Measurements from ENCODE around the gene ABCC1.
A peak's percentile ranks its signal among the peaks of the same experiment; 100 is the strongest.

Gene ABCC1

DNA sequence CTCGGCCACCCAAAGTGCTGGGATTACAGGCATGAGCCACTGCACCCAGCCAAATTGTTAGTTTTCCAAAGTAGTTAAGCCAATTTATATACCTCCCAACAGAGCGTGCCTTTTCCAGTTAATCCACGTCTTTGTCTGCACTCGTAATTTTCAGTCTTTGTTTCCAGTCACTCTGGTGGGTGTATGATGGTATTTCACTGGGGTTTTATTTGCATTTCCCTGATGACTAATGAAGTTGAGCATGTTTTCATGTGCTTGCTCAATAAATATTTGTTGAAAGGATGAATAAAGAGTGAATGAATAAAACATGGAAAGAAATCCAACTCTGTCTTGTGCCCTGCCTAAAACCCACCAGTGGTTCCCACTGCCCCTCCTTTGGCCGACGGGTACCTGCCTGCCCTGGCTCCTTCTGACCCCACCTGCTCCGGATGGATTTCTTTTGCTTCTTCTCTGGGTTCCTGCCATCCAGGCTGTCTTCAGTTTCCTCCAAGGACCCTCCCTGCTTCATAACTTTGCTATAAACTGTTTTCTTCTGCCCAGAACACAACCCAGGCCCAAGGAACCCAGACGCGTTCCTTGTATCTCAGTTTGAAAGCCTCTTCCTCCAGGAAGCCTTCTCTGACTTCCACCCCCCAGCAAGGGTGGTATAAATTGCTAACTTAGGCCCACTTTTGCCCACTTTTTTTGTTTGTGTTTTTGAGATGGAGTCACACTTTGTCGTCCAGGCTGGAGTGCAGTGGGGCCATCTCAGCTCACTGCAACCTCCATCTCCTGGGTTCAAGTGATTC, 3.0 kb upstream of the ABCC1 start:
- DNase-seq: no peak

DNA sequence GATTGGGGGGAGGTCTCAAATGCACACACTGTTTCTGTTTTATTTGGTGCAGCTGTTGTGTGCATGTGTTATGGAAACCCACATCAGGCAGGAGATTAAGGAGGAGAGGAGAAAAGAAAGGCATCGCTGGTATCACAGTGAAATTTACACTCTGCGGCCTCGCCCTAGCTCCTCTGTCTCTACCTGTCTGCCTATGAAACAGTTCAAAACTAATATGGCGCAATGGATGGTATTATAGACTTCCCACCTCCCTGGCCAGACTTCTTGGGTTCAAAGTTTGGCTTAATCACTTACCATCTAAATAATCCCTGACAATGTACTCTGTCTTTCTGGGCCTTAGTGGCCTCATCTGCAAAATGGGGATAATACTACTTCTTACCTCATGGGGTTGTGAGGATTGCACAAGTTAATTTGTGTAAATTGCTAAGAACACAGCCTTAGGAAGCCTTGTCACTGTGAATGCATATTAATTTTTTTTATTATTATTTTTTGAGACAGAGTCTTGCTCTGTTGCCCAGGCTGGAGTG, 1.4 kb upstream of the ABCC1 start:
- no peak for DNase-seq

DNA sequence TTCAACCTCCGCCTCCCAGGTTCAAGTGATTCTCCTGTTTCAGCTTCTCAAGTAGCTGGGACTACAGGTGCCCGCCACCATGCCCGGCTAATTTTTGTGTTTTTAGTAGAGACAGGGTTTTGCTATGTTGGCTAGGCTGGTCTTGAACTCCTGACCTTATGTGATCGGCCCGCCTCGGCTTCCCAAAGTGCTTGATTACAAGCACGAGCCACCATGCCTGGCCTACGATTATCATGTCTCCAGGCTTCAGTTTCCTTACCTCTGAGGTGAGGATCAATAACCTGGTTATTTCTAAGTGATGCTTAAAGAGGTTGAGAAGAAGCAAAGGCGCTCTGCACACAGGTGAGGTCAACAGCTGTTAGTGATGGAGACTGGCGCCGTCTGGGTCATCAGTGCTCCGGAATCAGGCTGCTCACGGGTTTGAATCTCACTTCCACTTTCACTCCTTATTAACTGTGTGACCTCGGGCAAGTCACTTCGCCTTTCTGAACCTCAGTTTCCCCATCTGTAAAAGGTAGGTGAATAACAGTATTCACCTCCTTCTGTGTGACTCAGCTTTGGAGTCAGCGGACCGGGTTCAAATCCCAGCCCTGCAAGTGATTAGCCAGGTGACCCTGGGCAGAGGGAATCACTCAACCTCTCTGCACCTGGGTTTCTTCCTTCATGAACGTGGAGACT, 745 bp upstream of the ABCC1 start:
- DNase-seq: no peak

DNA sequence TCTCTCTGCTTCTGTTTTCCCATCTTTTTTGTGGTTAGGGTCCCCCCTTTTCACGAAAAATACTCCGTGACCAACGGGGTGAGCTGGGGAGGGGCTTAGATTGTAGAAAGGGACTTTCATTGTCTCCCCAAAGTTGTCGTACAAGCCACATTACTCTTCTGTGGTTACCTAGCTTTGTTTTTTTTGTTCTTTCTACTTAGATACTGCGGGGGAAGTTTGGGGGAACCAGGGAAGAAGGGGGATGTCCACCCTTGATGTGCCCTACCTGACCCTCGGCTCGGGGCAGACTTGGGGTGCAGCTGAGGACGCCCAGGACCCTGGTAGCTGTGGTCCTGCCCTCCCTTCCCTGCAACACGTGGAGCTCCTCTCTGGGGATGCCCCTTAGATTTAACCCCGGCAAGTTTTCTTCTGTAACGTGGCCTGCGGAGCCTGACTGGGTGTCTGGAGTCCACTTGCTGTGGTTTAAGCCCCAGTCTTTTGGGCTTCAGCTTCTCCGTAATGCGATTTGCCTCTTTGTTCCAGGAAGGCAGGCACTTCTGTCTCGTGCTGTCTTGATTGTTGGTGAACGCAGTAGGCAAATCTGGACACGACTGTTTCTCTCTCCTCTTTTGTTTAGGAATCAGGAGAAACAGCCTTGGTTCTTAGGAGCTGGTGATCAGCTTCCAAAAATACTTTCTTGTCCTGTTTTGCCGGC, 892 bp downstream of the ABCC1 start:
- DNase-seq: peak; percentile 26

DNA sequence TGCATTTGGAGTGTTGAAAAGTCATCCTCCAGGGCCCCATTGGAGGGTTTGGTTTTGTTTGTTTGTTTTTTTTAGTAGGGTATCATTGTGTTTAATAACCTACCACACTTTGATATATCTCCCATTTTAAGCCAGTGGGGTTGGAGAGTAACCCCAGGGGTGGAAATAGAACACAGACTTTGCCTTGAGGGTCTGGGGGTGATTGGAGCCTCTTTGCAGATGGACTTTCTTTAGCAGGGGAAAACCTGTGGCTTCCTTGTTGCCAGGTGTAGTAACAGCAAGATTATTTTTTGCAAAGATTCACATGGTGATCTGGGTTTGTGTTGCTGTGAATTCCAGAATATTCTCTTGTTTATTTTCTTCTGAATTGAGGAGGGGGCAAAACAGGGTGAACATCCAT, 1.5 kb downstream of the ABCC1 start:
- no peak for DNase-seq

DNA sequence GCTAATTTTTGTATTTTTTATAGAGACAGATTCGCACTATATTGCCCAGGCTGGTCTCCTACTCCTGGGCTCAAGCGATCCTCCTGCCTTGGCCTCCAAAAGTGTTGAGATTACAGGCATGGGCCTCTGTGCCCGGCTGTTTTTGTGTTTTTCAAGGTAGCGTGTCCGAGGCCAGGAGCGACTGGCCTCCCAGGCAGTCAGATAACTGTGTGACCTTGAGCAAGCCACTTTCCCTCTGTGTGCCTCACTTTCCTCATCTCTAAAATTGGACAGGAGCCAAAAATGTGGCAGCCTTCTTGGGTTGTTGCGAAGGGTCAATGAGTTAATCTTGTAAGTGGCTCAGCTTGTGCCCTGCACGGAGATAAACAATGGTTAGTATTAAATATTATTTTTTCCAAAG, 2.4 kb downstream of the ABCC1 start:
- no peak for DNase-seq

DNA sequence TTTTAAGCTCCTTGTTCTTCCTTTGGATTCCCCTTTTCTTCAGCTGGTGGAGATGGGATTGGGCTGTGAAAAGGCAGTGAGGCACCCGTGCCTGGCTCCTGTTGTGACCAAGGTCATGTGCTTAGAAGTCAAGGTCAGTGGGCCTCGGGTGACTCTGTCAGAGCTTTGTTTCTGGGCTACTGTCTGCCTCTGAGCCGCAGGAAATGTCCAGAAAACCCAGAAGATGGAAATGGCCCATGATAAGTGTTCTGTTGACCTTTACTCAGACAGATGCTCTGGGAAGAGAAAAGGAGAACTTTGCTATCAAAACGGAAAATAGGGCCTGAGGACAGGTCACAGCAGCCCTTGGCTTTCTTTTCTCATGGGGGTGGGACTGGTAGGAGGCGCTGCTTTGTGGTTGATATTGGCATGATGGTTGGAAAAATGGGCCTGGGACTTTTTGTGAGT, 2.9 kb downstream of the ABCC1 start:
- no peak for DNase-seq

DNA sequence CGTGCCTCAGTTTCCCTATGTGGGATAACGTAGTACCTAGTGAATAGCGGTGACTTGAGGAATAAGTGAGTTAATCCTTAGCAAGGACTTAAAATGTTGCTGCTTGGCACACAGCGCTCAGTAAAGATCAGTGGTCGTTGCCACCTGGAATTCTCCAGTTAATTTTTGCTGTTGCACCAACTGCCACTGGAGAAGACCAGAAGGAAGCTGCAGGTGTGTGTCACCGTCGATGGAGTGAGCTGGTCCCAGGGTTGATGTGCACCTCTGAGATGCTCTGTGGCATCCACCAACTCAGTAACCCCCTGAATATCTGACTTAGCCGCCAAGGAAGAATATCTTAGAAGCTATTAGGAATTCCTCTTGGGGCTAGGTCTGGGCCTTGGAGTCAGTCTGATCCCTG, 4.1 kb downstream of the ABCC1 start:
- DNase-seq: no peak

DNA sequence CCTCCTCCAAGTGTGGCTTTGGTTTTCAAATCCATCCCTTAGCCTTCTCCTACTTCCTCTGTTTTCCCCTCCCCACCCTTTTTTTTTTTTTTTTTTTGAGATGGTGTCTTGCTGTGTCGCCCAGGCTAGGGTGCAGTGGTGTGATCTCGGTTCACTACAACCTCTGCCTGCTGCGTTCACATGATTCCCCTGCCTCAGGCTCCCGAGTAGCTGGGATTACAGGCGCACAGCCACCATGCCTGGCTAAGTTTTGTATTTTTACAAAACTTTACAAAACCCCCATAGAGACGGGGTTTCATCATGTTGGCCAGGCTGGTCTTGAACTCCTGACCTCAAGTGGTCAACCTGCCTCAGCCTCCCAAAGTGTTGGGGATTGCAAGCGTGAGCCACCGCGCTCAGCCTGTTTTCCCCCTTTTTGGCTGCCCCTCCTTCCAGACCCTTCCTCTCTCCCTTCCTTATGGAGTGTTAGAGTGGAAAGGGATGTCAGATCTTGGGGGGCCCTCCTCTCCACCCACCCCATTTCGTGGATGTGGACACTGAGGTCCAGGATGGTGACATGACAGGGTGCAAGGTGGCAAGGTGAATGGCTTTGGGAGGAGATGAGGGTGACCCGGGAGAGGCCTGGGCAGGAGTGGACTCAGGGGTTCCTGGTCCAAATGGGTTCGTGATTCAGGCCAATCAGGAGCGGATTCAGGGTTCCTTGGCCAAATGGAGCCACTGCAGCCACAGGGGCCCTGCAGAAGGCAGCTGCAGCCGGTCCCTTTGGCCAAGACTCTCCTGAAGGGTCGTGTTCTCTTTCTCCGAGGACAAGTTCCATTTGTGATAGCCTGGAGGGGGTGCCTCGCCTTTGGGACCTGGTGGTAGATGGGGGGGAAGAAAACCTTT, 4.8 kb downstream of the ABCC1 start:
- DNase-seq: no peak

DNA sequence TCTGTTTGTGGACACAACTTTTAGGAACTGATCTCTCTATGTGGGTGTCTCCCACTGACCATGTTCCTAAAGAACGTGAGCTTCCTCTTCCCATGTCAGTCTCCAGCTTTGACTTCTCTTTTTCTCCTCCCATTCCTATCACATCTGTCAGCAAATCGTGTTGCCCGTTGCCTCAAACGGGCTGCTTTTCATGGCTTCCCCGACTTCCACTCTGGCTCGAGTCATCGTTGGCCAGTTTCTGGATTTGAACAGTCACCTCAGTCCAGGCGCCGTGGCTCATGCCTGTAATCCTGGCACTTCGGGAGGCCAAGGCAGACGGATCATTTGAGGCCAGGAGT, 5.4 kb downstream of the ABCC1 start:
- DNase-seq: no peak

DNA sequence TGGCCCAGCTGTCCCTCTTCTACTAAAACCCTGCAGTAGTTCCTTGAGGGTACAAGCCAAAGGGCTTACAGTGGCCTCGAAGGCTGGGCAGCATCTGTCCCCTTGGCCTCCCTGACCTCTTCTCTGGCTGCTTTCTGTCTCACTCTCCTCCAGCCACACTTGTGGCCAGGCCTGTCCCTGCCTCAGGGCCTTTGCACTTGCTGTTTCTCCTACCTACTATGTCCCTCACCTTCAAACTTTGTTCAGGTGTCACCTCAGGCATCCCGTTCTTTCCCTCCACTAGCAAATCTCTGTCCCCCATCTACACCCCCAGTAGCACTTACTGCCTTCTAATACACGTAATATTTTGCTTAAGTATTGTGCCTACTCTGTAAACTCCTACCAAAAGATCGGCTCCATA, 6.0 kb downstream of the ABCC1 start:
- DNase-seq: no peak

DNA sequence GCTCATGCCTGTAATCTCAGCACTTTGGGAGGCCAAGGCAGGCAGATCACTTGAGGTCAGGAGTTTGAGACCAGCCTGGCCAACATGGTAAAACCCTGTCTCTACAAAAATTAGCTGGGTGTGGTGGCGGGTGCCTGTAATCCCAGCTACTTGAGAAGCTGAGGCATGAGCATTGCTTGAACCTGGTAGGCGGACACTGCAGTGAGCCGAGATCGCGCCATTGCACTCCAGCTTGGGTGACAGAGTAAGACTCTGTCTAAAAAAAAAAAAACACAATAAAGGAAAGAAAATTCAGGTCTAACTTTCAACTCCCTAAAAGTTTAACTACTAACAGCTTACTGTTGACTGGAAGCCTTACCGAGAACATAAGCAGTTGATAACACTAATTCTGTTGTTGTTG, 6.7 kb downstream of the ABCC1 start:
- peak; percentile 47 for DNase-seq

DNA sequence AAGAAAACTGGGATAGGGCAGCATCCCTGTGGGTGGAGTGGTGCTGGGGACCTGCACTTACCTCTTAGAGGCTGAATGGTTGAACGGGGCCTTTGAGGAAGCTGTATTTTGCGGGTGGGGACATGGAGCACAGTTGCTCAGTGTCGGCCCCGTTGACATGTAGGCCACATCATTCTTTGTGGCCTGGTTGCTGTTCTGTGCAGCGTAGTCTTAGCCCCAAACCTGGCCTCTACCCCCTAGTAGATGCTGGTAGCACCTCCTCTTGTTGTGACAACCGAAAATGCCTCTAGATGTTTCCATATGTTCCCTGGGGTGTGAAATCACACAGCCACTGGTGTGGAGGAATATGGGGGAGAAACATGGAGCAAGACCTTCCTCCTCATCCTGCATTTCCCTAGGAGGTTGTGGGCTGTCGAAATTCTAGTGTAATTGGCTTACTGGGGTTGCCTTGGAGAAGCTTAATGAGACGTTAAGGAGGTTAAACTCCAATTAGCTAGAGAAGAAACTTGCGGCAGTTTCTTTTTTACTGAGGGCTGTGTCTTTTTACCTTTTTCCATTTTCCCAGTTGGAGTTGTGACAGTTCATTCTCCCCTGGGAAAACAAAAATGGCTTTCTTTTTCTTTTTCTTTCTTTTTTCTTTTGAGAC, 9.4 kb downstream of the ABCC1 start:
- no peak for DNase-seq

DNA sequence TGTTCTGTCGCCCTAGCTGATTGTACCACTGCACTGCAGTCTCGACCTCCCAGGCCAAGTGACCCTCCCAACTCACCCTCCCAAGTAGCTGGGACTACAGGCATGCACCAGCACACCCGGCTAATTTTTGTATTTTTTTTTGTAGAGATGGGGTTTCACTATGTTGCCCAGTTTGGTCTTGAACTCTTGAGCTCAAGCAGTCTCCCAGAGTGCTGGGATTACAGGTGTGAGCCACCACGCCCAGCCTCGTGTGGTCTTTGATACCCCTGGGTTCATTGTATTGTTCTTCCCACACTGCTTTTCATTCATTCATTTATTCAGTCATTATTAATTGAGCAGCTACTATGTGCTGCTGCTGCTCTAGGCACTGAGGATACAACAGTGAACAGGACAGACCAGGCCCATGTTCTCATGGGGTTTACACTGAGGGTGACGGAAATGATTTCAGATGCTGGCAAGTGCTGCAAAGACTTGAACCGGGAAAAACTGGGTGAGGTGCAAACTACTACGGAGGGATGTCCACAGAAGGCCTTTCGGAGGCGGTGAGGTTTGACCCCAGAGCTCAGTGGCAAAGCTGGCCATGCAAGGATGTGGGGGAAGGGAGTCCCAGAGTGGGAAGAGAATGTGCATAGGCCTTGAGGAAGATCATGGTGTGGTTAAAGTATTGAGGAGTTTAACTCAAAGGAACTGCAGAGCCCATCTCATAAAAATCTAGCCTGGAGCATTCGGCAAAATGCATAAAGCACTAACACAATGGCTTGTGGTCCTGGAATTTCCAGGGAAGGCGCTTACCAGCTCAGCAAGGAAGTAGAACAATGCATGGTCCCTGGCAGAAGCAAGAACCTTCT, 10.9 kb downstream of the ABCC1 start:
- DNase-seq: no peak

DNA sequence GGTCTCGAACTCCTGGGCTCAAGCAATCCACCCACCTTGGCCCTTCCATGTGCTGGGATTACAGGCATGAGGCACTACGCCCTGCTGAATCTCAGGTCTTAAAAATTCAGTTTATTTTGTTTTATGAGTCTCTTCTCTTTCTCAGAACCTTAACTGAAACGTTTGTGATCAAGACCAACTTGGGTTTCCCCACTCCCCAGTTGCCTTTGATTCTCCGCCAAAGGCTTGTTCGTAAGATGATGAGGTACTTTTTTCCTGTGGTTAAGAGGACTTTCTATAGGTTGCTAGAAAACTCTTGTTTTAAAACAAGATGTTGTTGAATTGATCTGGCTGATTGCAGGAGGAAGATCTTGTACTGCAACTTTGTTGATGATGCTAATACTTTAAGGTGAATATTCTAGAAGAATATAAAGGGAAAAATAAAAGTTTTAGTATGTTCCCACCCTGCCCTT, 11.7 kb downstream of the ABCC1 start:
- peak; percentile 77 for DNase-seq

DNA sequence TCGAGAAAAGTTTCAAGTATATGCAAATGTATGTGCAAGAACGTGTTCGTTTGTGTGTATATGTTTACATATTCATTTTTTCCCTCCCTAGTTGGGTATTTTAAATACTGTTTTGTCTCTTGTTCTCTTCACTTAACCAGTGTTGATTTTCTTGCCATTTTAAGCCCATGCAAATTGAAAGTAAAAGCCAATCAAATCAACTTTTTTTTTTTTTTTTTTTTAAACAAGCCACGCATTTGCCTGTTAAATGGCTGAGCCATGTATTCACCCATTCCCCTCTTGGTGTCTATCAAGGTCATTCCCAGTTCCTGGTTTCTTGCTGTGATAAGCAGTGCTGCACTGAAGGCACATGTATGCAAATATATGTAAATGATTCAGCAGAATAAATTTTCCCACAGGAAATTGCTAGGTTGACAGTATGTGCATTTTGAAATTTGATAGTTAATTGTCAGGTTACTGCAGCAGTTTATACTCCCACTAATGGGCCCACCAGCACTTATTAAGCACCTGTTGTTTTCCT, 12.2 kb downstream of the ABCC1 start:
- no peak for DNase-seq

DNA sequence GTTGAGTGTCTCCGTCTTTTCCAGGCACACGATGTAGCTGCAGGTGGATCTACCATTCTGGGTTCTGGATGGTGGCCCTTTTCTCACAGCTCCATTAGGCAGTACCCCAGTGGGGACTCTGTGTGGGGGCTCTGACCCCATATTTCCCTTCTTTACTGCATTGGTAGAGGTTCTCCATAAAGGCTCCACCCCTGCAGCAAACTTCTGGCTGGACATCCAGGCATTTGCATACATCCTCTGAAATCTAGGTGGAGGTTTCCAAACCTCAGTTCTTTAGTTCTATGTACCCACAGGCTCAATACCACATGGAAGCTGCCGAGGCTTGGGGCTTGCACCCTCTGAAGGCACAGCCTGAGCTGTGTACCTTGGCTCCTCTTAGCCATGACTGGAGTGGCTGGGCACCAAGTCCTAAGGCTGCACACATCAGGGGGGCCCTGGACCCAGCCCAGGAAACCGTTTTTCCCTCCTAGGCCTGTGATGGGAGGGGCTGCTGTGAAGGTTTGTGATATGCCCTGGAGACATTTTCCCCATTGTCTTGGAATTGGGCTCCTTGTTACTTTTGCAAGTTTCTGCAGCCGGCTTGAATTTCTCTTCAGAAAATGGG, 14.0 kb downstream of the ABCC1 start:
- DNase-seq: no peak

DNA sequence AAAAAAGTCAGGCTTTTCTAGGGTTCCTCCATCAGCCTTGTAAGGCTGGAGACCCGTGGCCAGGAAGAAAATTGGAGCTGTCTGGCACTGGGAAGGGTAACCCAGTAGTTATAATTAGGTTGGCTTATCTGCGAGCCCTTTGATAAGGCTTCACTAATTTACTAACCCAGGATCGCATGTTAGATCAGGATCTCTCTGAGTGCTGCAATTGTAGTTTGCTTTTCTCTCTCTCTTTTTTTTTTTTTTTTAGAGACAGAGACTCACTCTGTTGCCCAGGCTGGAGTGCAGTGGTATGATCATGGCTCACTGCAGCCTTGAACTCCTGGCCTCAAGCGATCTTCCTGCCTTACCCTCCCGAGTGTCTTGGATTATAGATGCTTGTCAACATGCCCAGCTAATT, 17.0 kb downstream of the ABCC1 start:
- DNase-seq: no peak

DNA sequence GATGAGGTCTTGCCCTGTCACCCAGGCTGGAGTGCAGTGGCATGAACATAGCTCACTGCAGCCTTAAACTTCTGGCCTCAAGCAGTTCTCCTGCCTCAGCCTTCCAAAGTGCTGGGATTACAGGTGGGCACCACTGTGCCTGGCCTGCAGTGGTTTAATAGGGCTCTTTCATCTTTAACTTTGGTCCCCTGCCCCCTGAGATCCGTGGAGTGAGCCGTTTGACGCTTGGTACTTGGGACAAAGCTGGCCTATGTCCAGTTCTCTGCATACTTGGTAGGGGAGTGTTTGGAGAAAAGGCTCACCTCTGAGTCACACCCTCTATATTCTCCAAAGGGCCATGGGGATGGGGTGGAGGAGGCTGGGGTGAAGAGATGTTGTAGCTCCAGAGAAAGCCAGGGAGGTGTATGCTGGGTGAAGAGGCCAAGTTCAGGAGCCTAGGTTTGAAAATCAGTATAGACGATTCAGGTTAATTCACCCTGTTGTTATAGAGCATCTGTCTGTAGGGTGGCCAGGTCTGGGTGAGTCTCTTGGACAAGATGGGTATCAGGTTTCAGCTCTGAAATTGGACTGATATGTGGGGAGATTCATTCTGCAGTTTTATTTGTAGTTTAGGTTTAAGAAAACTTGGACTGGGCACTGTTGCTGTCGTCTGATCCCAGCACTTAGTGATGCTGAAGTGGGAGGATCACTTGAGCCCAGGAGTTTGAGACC, 17.6 kb downstream of the ABCC1 start:
- DNase-seq: no peak

Data from CD4-positive, alpha-beta T cell treated with Interleukin-6 for 4 hours (primary cell).